BJ (cell line): ENCODE data around the gene TMEM171. TPM values are rescaled to one million over a fixed set of nuclear protein-coding genes. Genes with fewer than 3 reads are reported as not detected.

Experiments used
- CTCF ChIA-PET: fragments of 350-600 bp; formaldehyde crosslinking; extraction: SDS; loops from one replicate; lab custom pipeline; 2021; ENCODE audit warnings: antibody characterized with exemption, inconsistent platforms; lab: Yijun Ruan, JAX
- POLR2A ChIA-PET: fragments of 300-600 bp; sonication (Branson Sonifier 250); formaldehyde crosslinking; extraction: SDS; loops from one replicate; lab custom pipeline; 2021; ENCODE audit warnings: antibody characterized with exemption; lab: Charles Lee
- DNase-seq: peaks from one replicate; pipeline ENCODE4 v3.0.0-alpha.2; 2011; ENCODE audit warnings: low read depth
- H3K27me3 ChIP-seq: 2 replicates; pipeline ENCODE4 v1.6.0; 2011; ENCODE audit warnings: low read length; ENCODE audit not compliant: control insufficient read depth, insufficient read depth
- H3K36me3 ChIP-seq: 2 replicates; pipeline ENCODE4 v1.5.1; 2011; ENCODE audit warnings: low read length; ENCODE audit not compliant: control insufficient read depth, insufficient read depth
- H3K4me3 ChIP-seq: 2 replicates; pipeline ENCODE4 v1.5.1; 2011; ENCODE audit warnings: low read depth, mild to moderate bottlenecking, control low read depth, low read length
- polyA plus RNA-seq: library from polyadenylated mRNA; depleted of rRNA; stranded (reverse); fragments of >200 nt; gene quantifications from 2 replicates; pipeline ENCODE4 v1.2.3, GENCODE V29; 2011
- TF ChIP-seq, protein P1 (sequence below): IDR thresholded peaks from 2 replicates; pipeline ENCODE4 v1.5.1; 2011; ENCODE audit warnings: low read depth, mild to moderate bottlenecking, control low read depth, inconsistent platforms, low read length, moderate library complexity; ENCODE audit not compliant: insufficient read depth

TMEM171 gene
- polyA plus RNA-seq, 1 experiment, result 5.3 TPM

- TF ChIP-seq, protein P1, sequence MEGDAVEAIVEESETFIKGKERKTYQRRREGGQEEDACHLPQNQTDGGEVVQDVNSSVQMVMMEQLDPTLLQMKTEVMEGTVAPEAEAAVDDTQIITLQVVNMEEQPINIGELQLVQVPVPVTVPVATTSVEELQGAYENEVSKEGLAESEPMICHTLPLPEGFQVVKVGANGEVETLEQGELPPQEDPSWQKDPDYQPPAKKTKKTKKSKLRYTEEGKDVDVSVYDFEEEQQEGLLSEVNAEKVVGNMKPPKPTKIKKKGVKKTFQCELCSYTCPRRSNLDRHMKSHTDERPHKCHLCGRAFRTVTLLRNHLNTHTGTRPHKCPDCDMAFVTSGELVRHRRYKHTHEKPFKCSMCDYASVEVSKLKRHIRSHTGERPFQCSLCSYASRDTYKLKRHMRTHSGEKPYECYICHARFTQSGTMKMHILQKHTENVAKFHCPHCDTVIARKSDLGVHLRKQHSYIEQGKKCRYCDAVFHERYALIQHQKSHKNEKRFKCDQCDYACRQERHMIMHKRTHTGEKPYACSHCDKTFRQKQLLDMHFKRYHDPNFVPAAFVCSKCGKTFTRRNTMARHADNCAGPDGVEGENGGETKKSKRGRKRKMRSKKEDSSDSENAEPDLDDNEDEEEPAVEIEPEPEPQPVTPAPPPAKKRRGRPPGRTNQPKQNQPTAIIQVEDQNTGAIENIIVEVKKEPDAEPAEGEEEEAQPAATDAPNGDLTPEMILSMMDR, result no peak
- CTCF ChIA-PET, result interaction anchor here (0.6 kb wide), 1 partner anchor 98 kb away, joined by 3 read pairs; no protein-coding TSS in a partner anchor
- POLR2A ChIA-PET, result no interaction called here
These were observed 16.5 kb upstream of the TMEM171 start for GRCh38 chr5:73103870-73104299.

DNA sequence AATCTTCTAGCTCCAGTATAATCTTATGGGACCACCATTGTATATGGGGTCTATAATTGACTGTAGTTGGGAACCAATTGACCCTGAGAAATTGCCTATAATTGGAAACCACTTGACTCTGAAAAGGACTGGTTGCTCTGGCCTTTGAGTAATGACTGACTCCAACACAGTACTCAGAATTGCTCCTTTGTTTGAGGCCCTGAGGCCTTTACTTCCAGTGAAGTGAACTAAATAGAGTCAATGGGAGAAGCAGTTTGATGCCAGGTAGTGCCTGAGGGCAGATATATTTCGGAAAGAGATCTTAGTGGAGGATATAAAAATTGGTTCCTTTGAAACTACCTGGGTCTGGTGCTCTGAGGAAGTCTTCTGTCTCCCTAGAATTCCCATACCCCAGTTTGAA is 16.0 kb upstream of the TMEM171 start:
- H3K27me3 ChIP-seq, result no peaks in the 10 kb centered on the region
- POLR2A ChIA-PET, result no interaction called here
- TF ChIP-seq, protein P1, result no peak
- DNase-seq, result no peak
- no peaks in the 10 kb centered on the region for H3K36me3 ChIP-seq
- no peak overlapping the region for H3K4me3 ChIP-seq
- CTCF ChIA-PET, result interaction anchor here (0.6 kb wide), 1 partner anchor 97 kb away, joined by 3 read pairs; no protein-coding TSS in a partner anchor

More at GRCh38 chr5:73103870-73104299, 16.5 kb upstream of the TMEM171 start:
- Histone ChIP-seq H3K27me3 (no peaks in the 10 kb centered on the region), H3K4me3 (no peak overlapping the region), H3K36me3 (no peaks in the 10 kb centered on the region)
- DNase-seq, result no peak

- TF ChIP-seq, protein P1, result no peak
- ChIA-PET POLR2A (no interaction called here), CTCF (interaction anchor here (1.2 kb wide), 1 partner anchor 14 kb away, joined by 3 read pairs; no protein-coding TSS in a partner anchor)
- no peak for DNase-seq
- Histone ChIP-seq H3K27me3 (no peaks in the 10 kb centered on the region), H3K4me3 (no peak overlapping the region), H3K36me3 (no peaks in the 10 kb centered on the region)
These were observed 14.0 kb upstream of the TMEM171 start for GRCh38 chr5:73106335-73106734.

- ChIA-PET POLR2A (no interaction called here), CTCF (interaction anchor here (0.9 to 3.2 kb wide), 2 partner anchors 13 to 16 kb away, joined by 3 to 8 read pairs; no protein-coding TSS in a partner anchor)
These were observed 10.2 kb upstream of the TMEM171 start for GRCh38 chr5:73110190-73110589.

DNA sequence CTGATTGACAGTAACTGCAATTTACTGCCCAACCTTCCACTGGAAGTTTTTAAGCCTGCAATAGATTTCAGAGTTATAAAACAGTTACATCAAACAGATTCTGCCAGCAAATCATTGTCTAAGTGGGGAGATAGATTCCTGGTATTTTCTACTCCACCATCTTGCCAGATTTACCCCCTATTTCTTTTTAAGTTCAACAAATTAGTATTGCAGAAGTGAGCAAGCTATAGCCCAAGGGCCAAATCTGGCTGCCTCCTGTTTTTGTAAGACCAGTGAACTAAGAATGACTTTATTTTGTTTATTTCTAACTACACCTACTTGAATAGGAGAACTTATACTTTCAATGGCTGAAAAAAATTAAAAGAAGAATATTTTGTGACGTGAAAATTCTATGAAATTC is 8.8 kb upstream of the TMEM171 start:
- no peak for DNase-seq
- POLR2A ChIA-PET, result no interaction called here

More at GRCh38 chr5:73110190-73110589, 10.2 kb upstream of the TMEM171 start:
- Histone ChIP-seq H3K4me3 (no peak overlapping the region), H3K36me3 (no peaks in the 10 kb centered on the region), H3K27me3 (no peaks in the 10 kb centered on the region)
- TF ChIP-seq, protein P1, result no peak
- no peak for DNase-seq

More for the DNA sequence above, 8.8 kb upstream of the TMEM171 start:
- CTCF ChIA-PET, result interaction anchor here (3.2 kb wide), 1 partner anchor 14 kb away, joined by 8 read pairs; no protein-coding TSS in a partner anchor
- Histone ChIP-seq H3K36me3 (no peaks in the 10 kb centered on the region), H3K27me3 (no peaks in the 10 kb centered on the region), H3K4me3 (no peak overlapping the region)
- TF ChIP-seq, protein P1, result no peak
